K562 (cell line): ENCODE measurements around the gene KIF26A. TPM values are rescaled to one million over a fixed set of nuclear protein-coding genes. Genes with fewer than 3 reads are reported as not detected.

Source experiments
- ATAC-seq: fragments of 200-7000 bp; cut with Tn5 transposase; 3 replicates; pipeline ENCODE4 v1.9.1; 2020; ENCODE audit warnings: moderate library complexity
- BruUV-seq: library from RNA; stranded (reverse); fragments of 400-500 nt; replicated peaks from 2 replicates; lab custom pipeline; 2021; lab: Mats Ljungman, UMichigan
- CTCF ChIA-PET: fragments of 300-600 bp; formaldehyde crosslinking; extraction: SDS; loops from one replicate; lab custom pipeline; 2021; ENCODE audit warnings: low intra/inter-chr PET ratio; lab: Yijun Ruan, JAX
- POLR2A ChIA-PET: fragments of 300-600, 350-650 bp; sonication (Branson Sonifier 250); formaldehyde crosslinking; extraction: SDS; loops from one replicate; lab custom pipeline; 2021; ENCODE audit warnings: antibody characterized with exemption, inconsistent platforms; lab: Yijun Ruan, JAX
- DNase-seq, 4 experiments: peaks; one replicate each; pipeline versions ENCODE4 v3.0.0 to v3.0.0-alpha.2; 2011 to 2018; ENCODE audit warnings: low spot score in 3 of 4, mixed read lengths in 3 of 4; ENCODE audit errors: extremely low read depth in 1 of 4
- FAIRE-seq: peaks from 2 replicates; lab custom pipeline; 2011; peaks lifted over from hg19 to GRCh38; lab: Jason Lieb, UNC
- H2AFZ ChIP-seq: 2 replicates; pipeline ENCODE4 v1.6.0; 2011; ENCODE audit warnings: low read depth, low read length, control low read depth, inconsistent platforms
- H3K27ac ChIP-seq: fragments of 200-600 bp; 3 replicates; pipeline ENCODE4 v1.8.0; 2011; ENCODE audit warnings: low read depth, mild to moderate bottlenecking, control low read depth, inconsistent platforms, low read length, moderate library complexity, mixed read lengths; ENCODE audit errors: extremely low read depth
- H3K27me3 ChIP-seq, 2 experiments: fragments of 300-600 bp in 1 of 2; 2 replicates in 1 of 2; 3 replicates in 1 of 2; pipeline versions ENCODE4 v1.6.0 to v1.8.0; 2011; ENCODE audit warnings: inconsistent platforms in 2 of 2, low read length in 2 of 2, mild to moderate bottlenecking in 1 of 2, mixed read lengths in 1 of 2, moderate library complexity in 1 of 2; ENCODE audit not compliant: control insufficient read depth in 2 of 2, insufficient read depth in 2 of 2
- H3K36me3 ChIP-seq: fragments of 300-600 bp; 3 replicates; pipeline ENCODE4 v1.8.0; 2011; ENCODE audit warnings: mild to moderate bottlenecking, low read length, inconsistent platforms; ENCODE audit not compliant: control insufficient read depth, insufficient read depth
- H3K4me1 ChIP-seq, 2 experiments: fragments of 200-600 bp in 1 of 2; replicated peaks in 1 of 2; 2 replicates in 1 of 2; 3 replicates in 1 of 2; pipeline versions ENCODE4 v1.5.1 to v1.8.0; 2011; ENCODE audit warnings: inconsistent platforms in 2 of 2, low read length in 2 of 2, mild to moderate bottlenecking in 1 of 2, mixed read lengths in 1 of 2, moderate library complexity in 1 of 2; ENCODE audit not compliant: control insufficient read depth in 2 of 2, insufficient read depth in 2 of 2
- H3K4me2 ChIP-seq: 2 replicates; pipeline ENCODE4 v1.6.1; 2011; ENCODE audit warnings: low read length, control low read depth, inconsistent platforms, mixed read lengths; ENCODE audit not compliant: insufficient read depth
- H3K4me3 ChIP-seq: fragments of 200-600 bp; sonication (generic), shearing (Covaris generic); 2 replicates; pipeline ENCODE4 v1.5.1; 2016; ENCODE audit warnings: control low read depth, inconsistent platforms
- H3K79me2 ChIP-seq: fragments of 200-600 bp; 3 replicates; pipeline ENCODE4 v1.8.0; 2011; ENCODE audit warnings: low read length, inconsistent platforms; ENCODE audit not compliant: control insufficient read depth, insufficient read depth
- H3K9ac ChIP-seq, 2 experiments: 2 replicates each; pipeline versions ENCODE4 v1.6.0 to v1.6.1; 2011; ENCODE audit warnings: low read depth in 2 of 2, low read length in 2 of 2, control low read depth in 1 of 2, inconsistent platforms in 1 of 2, mild to moderate bottlenecking in 1 of 2, mixed read lengths in 1 of 2; ENCODE audit not compliant: insufficient read depth in 1 of 2
- H3K9me1 ChIP-seq: one replicate; pipeline ENCODE4 v1.6.0; 2011; ENCODE audit warnings: inconsistent platforms, mild to moderate bottlenecking, low read length, moderate library complexity; ENCODE audit not compliant: control insufficient read depth, insufficient read depth
- H3K9me3 ChIP-seq: replicated peaks from 2 replicates; pipeline ENCODE4 v1.5.1; 2011; ENCODE audit warnings: low read depth, low read length, inconsistent platforms; ENCODE audit not compliant: control insufficient read depth, insufficient read depth
- H4K20me1 ChIP-seq: replicated peaks from 2 replicates; pipeline ENCODE4 v1.6.1; 2011; ENCODE audit warnings: low read length, inconsistent platforms, mixed read lengths; ENCODE audit not compliant: control insufficient read depth, insufficient read depth
- E2F5 ChIP-seq: sonication (generic); formaldehyde crosslinking; IDR thresholded peaks from 2 replicates; pipeline ENCODE4 v1.8.0; 2022; ENCODE audit warnings: mild to moderate bottlenecking, missing genetic modification reagents
- KHSRP ChIP-seq: fragments of 450-650 bp; IDR thresholded peaks from 2 replicates; pipeline ENCODE4 v1.6.1; 2017
- MYC ChIP-seq, 2 experiments: fragments of 250-450 bp in 1 of 2; sonication (Bioruptor Pico) in 1 of 2; IDR thresholded peaks; 2 replicates each; pipeline versions ENCODE4 v1.5.1 to v1.6.1; 2012 to 2021; ENCODE audit warnings: low read depth in 2 of 2, borderline replicate concordance in 1 of 2, improper control_type of control experiment in 1 of 2, low read length in 1 of 2, mild to moderate bottlenecking in 1 of 2, moderate library complexity in 1 of 2
- RBM17 ChIP-seq: fragments of 200-400 bp; formaldehyde crosslinking; IDR thresholded peaks from 2 replicates; pipeline ENCODE4 v1.6.1; 2017; ENCODE audit warnings: low read depth, mild to moderate bottlenecking, low read length, borderline replicate concordance
- SMAD4 ChIP-seq: fragments of 250-450 bp; sonication (Bioruptor Pico); conservative IDR thresholded peaks from 2 replicates; pipeline ENCODE4 v1.8.0; 2021; ENCODE audit warnings: inconsistent platforms, mild to moderate bottlenecking, moderate library complexity
- SOX6 ChIP-seq: fragments of 450-650 bp; IDR thresholded peaks from 2 replicates; pipeline ENCODE4 v1.6.1; 2014; ENCODE audit warnings: mild to moderate bottlenecking
- TEAD4 ChIP-seq, 2 experiments: sonication (generic) in 1 of 2; formaldehyde crosslinking in 1 of 2; IDR thresholded peaks; 2 replicates each; pipeline versions ENCODE4 v1.6.1 to v1.8.0; 2012 to 2022; ENCODE audit warnings: borderline replicate concordance in 1 of 2, inconsistent platforms in 1 of 2, low read length in 1 of 2, mild to moderate bottlenecking in 1 of 2, missing genetic modification reagents in 1 of 2
- THRA ChIP-seq: fragments of 450-650 bp; IDR thresholded peaks from 2 replicates; pipeline ENCODE4 v1.6.1; 2017; ENCODE audit warnings: mild to moderate bottlenecking, moderate library complexity
- ZFPM2 ChIP-seq: fragments of 250-450 bp; sonication (Bioruptor Pico); IDR thresholded peaks from 2 replicates; pipeline ENCODE4 v1.5.1; 2022; ENCODE audit warnings: mild to moderate bottlenecking
- ZHX1 ChIP-seq: fragments of 150-350 bp; conservative IDR thresholded peaks from 2 replicates; pipeline ENCODE4 v1.6.1; 2014; ENCODE audit warnings: low read length
- ZNF512 ChIP-seq: IDR thresholded peaks from 2 replicates; pipeline ENCODE4 v1.6.1; 2016; ENCODE audit warnings: missing genetic modification characterization, missing compliant biosample characterization
- whole genome bisulfite sequencing: fragments of 100-300 bp; shearing (Covaris generic); methylation state at CpG from one replicate; pipeline ENCODE4 v1.1.6; 2016; ENCODE audit warnings: low coverage, mixed read lengths; ENCODE audit not compliant: insufficient coverage; ENCODE audit errors: missing lambda C conversion rate; 5-methylcytosine and 5-hydroxymethylcytosine counted together
- in situ Hi-C: fragments of 300-500 bp; cut with MboI; formaldehyde crosslinking; loops from 4 replicates; pipeline ENCODE4 v1.15.0; 2018; ENCODE audit warnings: inconsistent platforms, mixed read lengths
- intact Hi-C: fragments of 100-400 bp; cut with micrococcal nuclease; formaldehyde crosslinking; loops from 2 replicates; pipeline ENCODE4 v1.14.2; 2022
- polyA plus RNA-seq, 8 experiments: library from polyadenylated mRNA; depleted of rRNA in 4 of 8; stranded (reverse) in 5 of 8; unstranded in 3 of 8; fragments of >200 nt; fragmentation: Nextera tagmentation in 2 of 8; fragmentation: Illumina TruSeq in 1 of 8; extraction: Ambion mirVana in 2 of 8; extraction: Trizol in 1 of 8; gene quantifications; 2 replicates each; pipeline versions ENCODE4 v1.2.1 to v1.2.3, GENCODE V29; 2011 to 2014; ENCODE audit warnings: inconsistent platforms in 1 of 8, missing spikeins in 1 of 8
- total RNA-seq, 7 experiments: library from RNA; depleted of rRNA in 6 of 7; stranded (reverse); fragments of >200 nt in 6 of 7; fragmentation: Illumina TruSeq in 2 of 7; extraction: Trizol in 2 of 7; gene quantifications; 2 replicates each; pipeline versions ENCODE4 v1.2.1 to v1.2.3, GENCODE V29; 2011 to 2021; ENCODE audit warnings: low replicate concordance in 1 of 7

The KIF26A gene
- total and polyA plus RNA-seq, 9 of the 15 experiments (the other 6 are each of a cell fraction or from before 2014, with no cell fraction given): 0.04 TPM; not detected in 8

GRCh38 chr14:104184506-104184905 lies 46.1 kb downstream of the KIF26A start (continued):
- TF ChIP-seq ZNF512 (tag) (no peak), KHSRP (no peak), ZHX1 (no peak), TEAD4 (IDR thresholded peaks at IDR 0.05; ENCODE audit: low read length) (no peak), TEAD4 (CRISPR knock-in tag; IDR thresholded peaks at IDR 0.05; ENCODE audit: borderline replicate concordance) (no peak)

- Histone ChIP-seq H3K79me2 (no peaks in the 10 kb centered on the region), H2AFZ (no peak overlapping the region), H3K27me3 (peaks cover 0 to 7% of the 10 kb centered on the region in 2 experiments; a peak in 1 of 5 replicates), H3K4me3 (no peak overlapping the region), H3K4me2 (no peak overlapping the region), H3K4me1 (no peaks in the 10 kb centered on the region), H3K9me1 (no peaks in the 10 kb centered on the region), H3K9me3 (no peaks in the 10 kb centered on the region), H3K27ac (no peak overlapping the region), H4K20me1 (no peaks in the 10 kb centered on the region), H3K36me3 (no peaks in the 10 kb centered on the region), H3K9ac (no peak overlapping the region)
- POLR2A ChIA-PET: interaction anchor here (0.5 kb wide), 1 partner anchor 116 kb away, joined by 3 read pairs; no protein-coding TSS in a partner anchor
- WGBS: no CpG with 5 or more reads among the region's 20 CpGs
- ATAC-seq (no peak), DNase-seq (peak in 1 of 4 experiments; percentile 2), FAIRE-seq (no peak)
- in situ Hi-C loops (no loop called here), intact Hi-C loops (no loop called here)
- no peak for TF ChIP-seq SMAD4 (CRISPR knock-in tag)
- no peak for TF ChIP-seq E2F5 (CRISPR knock-in tag)
- TF ChIP-seq RBM17: no peak
- TF ChIP-seq ZFPM2 (CRISPR knock-in tag): no peak
- no peak for TF ChIP-seq SOX6
- TF ChIP-seq THRA: no peak
- TF ChIP-seq MYC (IDR thresholded peaks at IDR 0.05; ENCODE audit: low read depth, low read length): no peak
- no peak for TF ChIP-seq MYC (CRISPR knock-in tag; IDR thresholded peaks at IDR 0.05; ENCODE audit: borderline replicate concordance, low read depth)
- no peak for TF ChIP-seq ZNF512 (tag)
- CTCF ChIA-PET: no interaction called here
- no TSS peak for BruUV-seq
Observed at GRCh38 chr14:104184911-104185499, 46.6 kb downstream of the KIF26A start.
